ENCODE results near the gene HOXB3.

The HOXB3 gene

DNA sequence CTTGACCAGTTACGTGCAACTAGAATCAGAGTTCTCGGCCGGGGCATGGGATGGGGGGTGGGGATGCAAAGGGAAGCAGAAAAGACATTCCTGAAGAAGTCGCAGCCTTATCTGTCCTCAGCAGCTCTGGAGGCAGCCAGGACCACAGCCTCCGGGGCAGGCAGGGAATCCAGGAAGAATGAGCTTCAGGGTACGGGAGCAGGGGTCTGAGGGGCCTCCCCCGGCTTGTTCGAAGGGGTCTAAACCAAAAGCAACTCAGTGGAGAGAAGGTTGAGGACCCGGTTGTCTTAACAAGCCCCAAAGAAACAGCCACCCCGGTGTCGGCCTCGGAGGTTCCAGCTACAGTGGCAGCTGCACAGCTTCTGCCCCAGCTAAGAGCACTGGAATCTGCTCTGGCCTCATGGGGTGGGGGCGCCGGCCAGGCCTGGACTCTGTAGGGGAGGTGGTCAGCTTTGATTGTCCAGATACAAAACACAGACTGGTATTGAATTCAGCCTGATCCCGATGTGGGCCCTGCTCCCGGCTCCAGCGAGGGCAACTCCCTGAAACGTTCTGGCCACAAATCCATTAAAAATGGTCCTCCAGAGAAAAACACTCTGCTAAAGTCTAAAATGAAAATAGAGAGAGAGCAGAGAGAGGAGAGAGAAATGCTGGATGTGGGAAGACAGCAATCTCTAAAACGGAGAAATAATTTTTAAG is 19.6 kb downstream of the HOXB3 start:
- no peak; the same call in 2 of the 3 replicates for ATAC-seq
- TF ChIP-seq TOX (CRISPR knock-in tag; IDR thresholded peaks at IDR 0.05; ENCODE audit: borderline replicate concordance) = no peak
- no peak for TF ChIP-seq BACH2 (CRISPR knock-in tag; IDR thresholded peaks at IDR 0.05; ENCODE audit: borderline replicate concordance)
- no peak for TF ChIP-seq ZNF8 (CRISPR knock-in tag; IDR thresholded peaks at IDR 0.05)
- TF ChIP-seq PATZ1 (CRISPR knock-in tag; IDR thresholded peaks at IDR 0.05; ENCODE audit: borderline replicate concordance) = no peak
- no peak for TF ChIP-seq TCF4 (CRISPR knock-in tag; IDR thresholded peaks at IDR 0.05; ENCODE audit: borderline replicate concordance)
- TF ChIP-seq, protein P1, sequence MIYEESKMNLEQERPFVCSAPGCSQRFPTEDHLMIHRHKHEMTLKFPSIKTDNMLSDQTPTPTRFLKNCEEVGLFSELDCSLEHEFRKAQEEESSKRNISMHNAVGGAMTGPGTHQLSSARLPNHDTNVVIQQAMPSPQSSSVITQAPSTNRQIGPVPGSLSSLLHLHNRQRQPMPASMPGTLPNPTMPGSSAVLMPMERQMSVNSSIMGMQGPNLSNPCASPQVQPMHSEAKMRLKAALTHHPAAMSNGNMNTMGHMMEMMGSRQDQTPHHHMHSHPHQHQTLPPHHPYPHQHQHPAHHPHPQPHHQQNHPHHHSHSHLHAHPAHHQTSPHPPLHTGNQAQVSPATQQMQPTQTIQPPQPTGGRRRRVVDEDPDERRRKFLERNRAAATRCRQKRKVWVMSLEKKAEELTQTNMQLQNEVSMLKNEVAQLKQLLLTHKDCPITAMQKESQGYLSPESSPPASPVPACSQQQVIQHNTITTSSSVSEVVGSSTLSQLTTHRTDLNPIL (CRISPR knock-in tag; IDR thresholded peaks at IDR 0.05; ENCODE audit: low read depth) = no peak
- no peak for TF ChIP-seq RARB (CRISPR knock-in tag; IDR thresholded peaks at IDR 0.05)
- TF ChIP-seq TSHZ2 (CRISPR knock-in tag; IDR thresholded peaks at IDR 0.05) = no peak
- no peak for TF ChIP-seq CSDC2 (CRISPR knock-in tag; IDR thresholded peaks at IDR 0.05)
- TF ChIP-seq ZFP3 (CRISPR knock-in tag; IDR thresholded peaks at IDR 0.05) = no peak
- no peak for TF ChIP-seq ESRRG (CRISPR knock-in tag; IDR thresholded peaks at IDR 0.05)
- no peak for TF ChIP-seq ZNF565 (CRISPR knock-in tag; conservative IDR thresholded peaks at IDR 0.05; ENCODE audit: low read depth)
- no peak for TF ChIP-seq ARNTL (CRISPR knock-in tag; IDR thresholded peaks at IDR 0.05; ENCODE audit: borderline replicate concordance, low read depth)
- no peak for TF ChIP-seq OSR1 (CRISPR knock-in tag; IDR thresholded peaks at IDR 0.05)
- TF ChIP-seq ZFP30 (CRISPR knock-in tag; IDR thresholded peaks at IDR 0.05) = no peak
- TF ChIP-seq ZNF70 (CRISPR knock-in tag; IDR thresholded peaks at IDR 0.05) = no peak
- TF ChIP-seq POU6F1 (CRISPR knock-in tag; IDR thresholded peaks at IDR 0.05; ENCODE audit: borderline replicate concordance, low read depth) = no peak
- TF ChIP-seq ZC3H10 (CRISPR knock-in tag; IDR thresholded peaks at IDR 0.05) = no peak
- no peak for TF ChIP-seq PPARA (CRISPR knock-in tag; IDR thresholded peaks at IDR 0.05; ENCODE audit: borderline replicate concordance)
- no peak for TF ChIP-seq SNAI2 (CRISPR knock-in tag; IDR thresholded peaks at IDR 0.05)

DNA sequence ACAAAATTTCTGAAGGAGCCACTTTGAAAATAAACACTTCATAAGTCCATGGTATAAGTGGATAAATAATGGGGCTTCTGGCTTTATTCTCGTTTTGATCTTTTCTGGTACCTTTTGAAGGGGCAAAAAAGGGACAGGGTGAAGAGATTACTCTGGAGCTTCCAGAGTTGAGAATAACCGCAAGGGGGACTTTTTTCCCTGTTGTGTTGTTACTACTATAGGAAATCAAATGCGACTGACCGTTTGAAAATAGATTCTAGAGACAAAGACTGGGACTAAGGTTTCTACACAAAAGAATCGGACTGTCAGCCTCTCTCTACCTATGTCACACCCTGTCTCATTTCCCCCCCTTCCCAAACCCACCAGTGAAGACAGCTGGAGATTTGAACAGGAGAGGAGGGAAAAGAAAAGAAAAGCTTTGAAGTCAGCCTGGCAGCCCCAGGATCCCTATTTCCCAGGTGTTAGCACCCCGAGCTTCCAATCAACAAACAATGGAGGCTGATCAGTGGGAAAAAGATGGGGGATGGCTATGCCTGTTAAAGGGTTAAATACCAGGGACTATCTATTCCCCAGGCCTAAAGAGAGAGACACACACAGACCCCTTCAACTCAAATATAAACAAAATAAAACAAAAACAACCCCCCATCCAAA is 20.2 kb downstream of the HOXB3 start:
- TF ChIP-seq GLIS3 (CRISPR knock-in tag; IDR thresholded peaks at IDR 0.05) (no peak), TSHZ2 (CRISPR knock-in tag; IDR thresholded peaks at IDR 0.05) (no peak), ZNF8 (CRISPR knock-in tag; IDR thresholded peaks at IDR 0.05) (no peak), ZNF565 (CRISPR knock-in tag; conservative IDR thresholded peaks at IDR 0.05; ENCODE audit: low read depth) (no peak), RARB (CRISPR knock-in tag; IDR thresholded peaks at IDR 0.05) (no peak), ARNTL (CRISPR knock-in tag; IDR thresholded peaks at IDR 0.05; ENCODE audit: borderline replicate concordance, low read depth) (no peak), TOX (CRISPR knock-in tag; IDR thresholded peaks at IDR 0.05; ENCODE audit: borderline replicate concordance) (no peak), ESRRG (CRISPR knock-in tag; IDR thresholded peaks at IDR 0.05) (no peak), BACH2 (CRISPR knock-in tag; IDR thresholded peaks at IDR 0.05; ENCODE audit: borderline replicate concordance) (no peak), ZFP30 (CRISPR knock-in tag; IDR thresholded peaks at IDR 0.05) (no peak), POU6F1 (CRISPR knock-in tag; IDR thresholded peaks at IDR 0.05; ENCODE audit: borderline replicate concordance, low read depth) (no peak), ZFP3 (CRISPR knock-in tag; IDR thresholded peaks at IDR 0.05) (no peak), OSR1 (CRISPR knock-in tag; IDR thresholded peaks at IDR 0.05) (no peak)
- TF ChIP-seq, protein P1 (CRISPR knock-in tag; IDR thresholded peaks at IDR 0.05; ENCODE audit: low read depth) = no peak
- no peak for ATAC-seq

Data from SK-N-SH treated with all-trans-retinoic acid at 6 μM for 48 hours (cell line).